HG03354 (cell line): ENCODE data around the gene RUNX1.

Experiments used
- ATAC-seq: cut with Tn5 transposase; IDR thresholded peaks from one replicate; pipeline ENCODE4 v1.9.1; 2021; ENCODE audit warnings: mild to moderate bottlenecking; ENCODE audit not compliant: unreplicated experiment, poor library complexity, severe bottlenecking

Gene RUNX1

GRCh38 chr21:34935898-34936297 is 113.2 kb downstream of the RUNX1 start:
- ATAC-seq = no peak

DNA sequence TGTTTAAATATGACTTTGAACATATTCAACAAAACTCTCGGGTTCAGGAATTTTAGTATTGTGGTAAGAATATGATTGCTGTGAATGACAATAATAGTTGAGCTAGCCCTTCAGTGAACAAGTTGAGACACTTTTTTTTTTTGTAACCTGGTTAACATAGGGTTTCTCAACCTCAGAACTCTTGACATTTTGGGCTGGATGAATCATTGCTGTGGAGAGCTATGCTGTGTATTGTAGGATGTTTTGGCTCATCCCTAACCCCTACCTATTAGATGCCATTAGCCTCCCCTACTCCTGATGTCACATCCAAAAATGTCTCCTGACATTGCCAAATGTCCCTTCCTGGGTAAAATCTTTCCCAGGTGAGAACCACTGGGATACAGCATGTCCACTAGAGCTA is 113.7 kb downstream of the RUNX1 start:
- ATAC-seq = no peak

GRCh38 chr21:34934350-34934749 is 114.8 kb downstream of the RUNX1 start:
- no peak for ATAC-seq

- ATAC-seq = no peak
Observed at GRCh38 chr21:34933609-34934335, 115.3 kb downstream of the RUNX1 start.

- ATAC-seq = no peak
Observed at GRCh38 chr21:34932233-34932632, 116.9 kb downstream of the RUNX1 start.

GRCh38 chr21:34930971-34931370 is 118.1 kb downstream of the RUNX1 start:
- no peak for ATAC-seq

DNA sequence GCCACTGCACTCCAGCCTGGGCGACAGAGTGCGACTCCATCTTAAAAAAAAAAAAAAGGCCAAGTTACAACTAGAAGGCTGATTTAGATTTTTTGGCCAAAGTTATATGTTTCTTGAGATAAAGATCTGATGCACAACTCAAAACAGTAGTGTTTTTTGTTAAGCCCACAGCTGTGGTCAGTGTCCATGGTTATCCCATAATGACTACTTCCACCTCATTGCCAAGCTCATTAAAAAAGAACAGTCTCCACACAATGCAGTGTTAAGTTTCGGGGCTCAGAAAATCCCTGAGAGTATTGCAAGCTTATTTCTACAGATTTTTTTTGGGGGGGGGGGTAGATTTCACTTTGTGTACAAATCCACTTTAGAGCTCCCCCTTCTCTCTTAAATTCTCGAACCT is 120.5 kb downstream of the RUNX1 start:
- no peak for ATAC-seq

GRCh38 chr21:34927992-34928391 is 121.1 kb downstream of the RUNX1 start:
- ATAC-seq = no peak

GRCh38 chr21:34926803-34927467 is 122.2 kb downstream of the RUNX1 start:
- ATAC-seq = no peak

- no peak for ATAC-seq
Observed at GRCh38 chr21:34925597-34925996, 123.5 kb downstream of the RUNX1 start.

DNA sequence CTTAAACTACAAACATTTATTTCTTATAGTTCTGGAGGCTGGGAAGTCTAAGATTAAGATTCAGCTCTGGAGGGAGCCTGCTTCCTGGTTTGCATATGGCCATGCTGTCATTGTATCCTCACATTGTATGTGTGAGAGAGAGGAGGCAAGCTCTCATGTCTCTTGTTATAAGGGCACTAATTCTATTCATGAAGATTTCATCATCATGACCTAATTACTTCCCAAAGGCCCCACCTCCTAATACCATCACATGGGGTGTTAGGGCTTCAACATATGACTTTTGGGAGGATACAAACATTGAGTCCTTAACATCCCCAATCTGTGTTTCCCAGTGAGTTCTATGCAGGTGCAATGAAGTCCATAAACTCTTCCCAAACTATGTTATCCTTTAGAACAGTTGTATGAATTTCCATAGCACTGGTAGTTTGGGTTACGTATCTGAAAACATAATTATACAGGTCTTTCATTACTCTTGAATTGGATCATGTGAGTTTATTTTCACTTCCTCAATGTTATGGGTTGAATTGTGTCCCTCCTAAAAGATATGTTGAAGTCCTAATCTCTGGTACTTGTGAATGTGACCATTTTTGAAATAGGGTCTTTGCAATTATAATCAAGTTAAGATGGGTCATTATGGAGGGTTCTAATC is 124.2 kb downstream of the RUNX1 start:
- ATAC-seq = no peak

GRCh38 chr21:34924194-34924593 is 124.9 kb downstream of the RUNX1 start:
- ATAC-seq = no peak

DNA sequence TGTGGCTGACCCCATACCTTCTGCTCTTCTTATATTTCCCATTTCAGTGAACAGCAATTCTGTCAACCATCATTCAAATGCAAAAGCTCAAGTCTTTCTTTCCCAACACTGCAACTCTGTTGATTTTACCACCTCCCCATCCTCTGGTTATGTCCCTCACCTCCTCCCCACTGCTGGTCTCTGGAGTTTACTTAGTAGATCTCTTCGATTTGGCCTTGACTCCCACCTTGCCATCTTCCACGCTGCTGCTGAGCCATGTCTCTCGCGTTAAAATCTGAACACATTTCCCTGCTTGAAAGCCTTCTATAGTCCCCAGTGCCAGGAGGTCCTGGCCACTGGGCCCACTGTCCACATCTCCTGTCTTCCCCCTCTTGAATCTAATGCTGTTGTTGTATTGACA is 125.5 kb downstream of the RUNX1 start:
- ATAC-seq = no peak

DNA sequence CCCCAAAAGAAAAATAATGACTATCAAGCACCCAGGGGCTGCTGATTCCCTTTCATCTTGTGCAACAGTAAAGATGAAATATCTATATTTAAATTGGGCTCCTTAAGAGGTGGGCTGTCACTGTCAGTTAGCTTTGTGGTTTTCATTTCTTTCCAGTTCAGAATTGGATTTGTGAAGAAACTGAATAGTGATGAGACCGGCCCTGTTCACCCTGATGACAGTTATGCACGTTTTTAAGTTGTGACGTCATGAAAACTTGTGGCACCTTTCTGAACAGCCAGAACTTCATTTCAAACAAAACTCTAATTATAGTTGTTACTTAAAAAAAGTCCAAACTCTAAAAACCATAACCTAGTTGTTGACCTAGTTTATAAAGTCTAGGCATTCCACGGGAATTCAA is 125.9 kb downstream of the RUNX1 start:
- no peak for ATAC-seq

DNA sequence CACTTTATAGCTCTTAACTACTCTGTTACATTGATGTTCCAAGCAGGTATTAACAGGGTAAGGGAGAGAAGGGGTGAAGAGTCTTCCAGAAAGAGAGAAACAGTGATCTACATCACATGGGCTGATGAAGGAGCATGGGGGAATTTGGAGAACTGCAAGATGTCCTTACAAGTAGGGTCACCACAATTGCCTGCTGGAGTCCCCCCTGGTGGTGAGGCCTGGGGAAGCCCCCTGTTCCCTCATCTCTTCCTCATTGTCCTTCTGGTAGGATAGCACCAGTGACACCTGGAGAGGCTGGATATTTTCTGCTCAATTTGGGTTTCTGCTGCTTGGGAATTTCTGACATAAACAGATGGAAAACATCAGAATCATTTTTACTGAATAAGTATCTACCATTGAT is 126.6 kb downstream of the RUNX1 start:
- no peak for ATAC-seq

- no peak for ATAC-seq
Observed at GRCh38 chr21:34921151-34921550, 128.0 kb downstream of the RUNX1 start.

DNA sequence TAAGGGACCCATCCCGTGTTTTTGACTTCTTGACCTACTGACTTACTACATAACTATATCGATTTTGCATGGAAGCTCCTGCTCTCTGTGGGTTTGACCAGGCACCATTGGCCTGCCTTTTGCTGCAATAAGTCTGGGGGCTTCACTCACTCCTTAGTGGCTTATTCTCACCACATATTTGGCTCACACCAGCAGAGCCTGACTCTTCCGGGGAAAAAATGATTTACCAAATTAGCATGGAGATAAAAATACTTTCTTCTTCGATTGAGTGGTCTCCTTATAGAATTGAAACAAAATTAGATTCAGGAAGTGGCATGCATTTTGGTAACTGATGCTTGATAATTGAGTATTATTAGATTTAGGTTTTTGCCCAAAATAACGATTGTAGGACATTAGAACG is 129.7 kb downstream of the RUNX1 start:
- ATAC-seq = no peak

- no peak for ATAC-seq
Observed at GRCh38 chr21:34916446-34916845, 132.7 kb downstream of the RUNX1 start.

DNA sequence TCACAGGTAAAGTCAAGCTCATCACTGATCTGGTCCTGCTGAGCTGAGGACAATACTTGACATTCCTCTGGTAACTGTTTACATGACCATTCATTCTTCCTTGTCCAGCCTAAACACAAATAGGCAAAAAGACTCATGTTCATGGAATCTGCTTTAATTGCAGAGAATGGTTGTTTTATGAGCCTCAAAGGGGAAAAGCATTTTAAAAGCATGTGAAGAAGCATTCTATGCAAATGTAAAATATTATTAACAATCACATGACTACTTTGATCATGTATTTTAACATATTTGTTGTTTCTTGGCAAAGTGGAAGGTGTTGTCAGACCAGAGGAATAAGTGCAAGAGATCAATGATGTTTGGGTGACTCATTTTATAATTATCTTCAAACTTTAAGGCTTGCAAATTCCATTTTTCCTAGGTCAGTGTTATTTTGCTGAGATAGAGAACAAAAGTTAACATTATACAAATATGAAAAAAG is 133.7 kb downstream of the RUNX1 start:
- no peak for ATAC-seq

GRCh38 chr21:34914239-34914638 is 134.9 kb downstream of the RUNX1 start:
- ATAC-seq = no peak

DNA sequence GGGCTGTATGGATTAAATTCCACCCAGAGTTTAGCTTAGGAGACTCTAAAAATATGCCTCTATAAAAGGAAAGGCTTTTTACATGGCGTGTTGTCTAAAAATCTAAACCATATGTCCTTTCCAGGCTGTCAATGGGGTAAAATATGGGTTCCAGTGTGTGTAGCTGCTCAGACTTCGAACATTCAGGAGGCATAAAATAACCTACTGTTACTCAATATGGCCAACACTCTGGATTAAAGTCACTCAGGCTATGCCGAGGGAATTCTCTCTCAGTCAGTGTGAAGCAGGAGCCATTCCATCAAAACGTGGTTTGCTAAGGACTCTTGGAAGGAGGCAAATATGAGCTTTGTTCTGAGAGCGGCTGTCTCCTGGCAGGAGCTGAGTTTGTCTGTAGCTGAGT is 135.3 kb downstream of the RUNX1 start:
- ATAC-seq = no peak
